HG02642 (cell line): ENCODE data around the gene GRM8.

Experiments used
- ATAC-seq: cut with Tn5 transposase; IDR thresholded peaks from one replicate; pipeline ENCODE4 v1.9.1; 2021; ENCODE audit warnings: mild to moderate bottlenecking; ENCODE audit not compliant: unreplicated experiment, poor library complexity

GRM8 gene

GRCh38 chr7:126487728-126488442, 764.9 kb downstream of the GRM8 start:
- ATAC-seq: no peak

GRCh38 chr7:126486806-126487205, 765.9 kb downstream of the GRM8 start:
- ATAC-seq: no peak

- no peak for ATAC-seq
Observed at GRCh38 chr7:126485791-126486190, 767.0 kb downstream of the GRM8 start.

GRCh38 chr7:126483972-126484371, 768.8 kb downstream of the GRM8 start:
- ATAC-seq: no peak

GRCh38 chr7:126472825-126473224, 779.9 kb downstream of the GRM8 start:
- ATAC-seq: no peak

GRCh38 chr7:126462405-126462804, 790.3 kb downstream of the GRM8 start:
- no peak for ATAC-seq

- no peak for ATAC-seq
Observed at GRCh38 chr7:126460664-126461063, 792.1 kb downstream of the GRM8 start.

- ATAC-seq: no peak
Observed at GRCh38 chr7:126453104-126453503, 799.6 kb downstream of the GRM8 start.

GRCh38 chr7:126450269-126450671, 802.5 kb downstream of the GRM8 start:
- ATAC-seq: peak; percentile 89

- peak; percentile 18 for ATAC-seq
Observed at GRCh38 chr7:126449611-126450268, 803.0 kb downstream of the GRM8 start.

- ATAC-seq: no peak
Observed at GRCh38 chr7:126447984-126448383, 804.8 kb downstream of the GRM8 start.

GRCh38 chr7:126445991-126446390, 806.8 kb downstream of the GRM8 start:
- ATAC-seq: no peak

GRCh38 chr7:126443951-126444350, 808.8 kb downstream of the GRM8 start:
- ATAC-seq: no peak

- ATAC-seq: no peak
Observed at GRCh38 chr7:126442908-126443307, 809.8 kb downstream of the GRM8 start.

GRCh38 chr7:126441745-126442144, 811.0 kb downstream of the GRM8 start:
- ATAC-seq: no peak

GRCh38 chr7:126440542-126440941, 812.2 kb downstream of the GRM8 start:
- no peak for ATAC-seq

- no peak for ATAC-seq
Observed at GRCh38 chr7:126436213-126436868, 816.4 kb downstream of the GRM8 start.

GRCh38 chr7:126426652-126427051, 826.1 kb downstream of the GRM8 start:
- no peak for ATAC-seq

GRCh38 chr7:126424985-126425384, 827.8 kb downstream of the GRM8 start:
- no peak for ATAC-seq

- no peak for ATAC-seq
Observed at GRCh38 chr7:126419047-126419446, 833.7 kb downstream of the GRM8 start.

GRCh38 chr7:126411821-126412383, 840.8 kb downstream of the GRM8 start:
- ATAC-seq: peak; percentile 48
